Medulla oblongata (tissue), 1 donor: Measurements from ENCODE around the gene ERBB3.
"Not testable (repeated sequence)": the region's sequence is repeated elsewhere in the genome, so short reads cannot be mapped to it uniquely, and the experiment has no call there.

ENCODE experiments used
- DNase-seq: peaks from one replicate; pipeline ENCODE4 v3.0.0-alpha.2; 2015; ENCODE audit errors: extremely low spot score

Gene ERBB3

DNA sequence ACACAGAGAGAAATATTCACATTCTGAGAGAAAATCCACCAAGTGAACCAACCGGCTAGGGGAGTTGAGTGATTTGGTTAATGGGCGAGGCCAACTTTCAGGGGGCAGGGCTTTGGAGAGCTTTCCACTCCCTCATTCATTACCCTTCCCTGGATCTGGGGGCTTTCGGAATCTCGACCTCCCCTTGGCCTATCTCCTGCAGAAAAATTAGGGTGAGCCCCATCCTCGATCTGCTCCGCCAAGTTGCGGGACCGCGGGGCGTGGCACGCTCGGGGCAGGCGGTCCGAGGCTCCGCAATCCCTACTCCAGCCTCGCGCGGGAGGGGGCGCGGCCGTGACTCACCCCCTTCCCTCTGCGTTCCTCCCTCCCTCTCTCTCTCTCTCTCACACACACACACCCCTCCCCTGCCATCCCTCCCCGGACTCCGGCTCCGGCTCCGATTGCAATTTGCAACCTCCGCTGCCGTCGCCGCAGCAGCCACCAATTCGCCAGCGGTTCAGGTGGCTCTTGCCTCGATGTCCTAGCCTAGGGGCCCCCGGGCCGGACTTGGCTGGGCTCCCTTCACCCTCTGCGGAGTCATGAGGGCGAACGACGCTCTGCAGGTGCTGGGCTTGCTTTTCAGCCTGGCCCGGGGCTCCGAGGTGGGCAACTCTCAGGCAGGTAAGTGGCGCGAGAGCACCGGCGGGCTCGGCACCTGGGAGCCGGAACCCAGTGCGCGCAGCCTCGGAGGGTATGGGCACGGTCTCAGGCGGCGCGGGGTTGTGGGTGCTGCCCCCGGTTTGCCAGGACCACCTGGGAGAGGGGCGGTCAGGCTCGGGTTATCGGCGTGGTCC lies at the start of gene ERBB3:
TSS of gene ERBB3 (plus strand) at position 443 of the 833 bp plus-strand sequence. CDS start at position 579, 136 bp downstream.
- peak; percentile 76 for DNase-seq

DNA sequence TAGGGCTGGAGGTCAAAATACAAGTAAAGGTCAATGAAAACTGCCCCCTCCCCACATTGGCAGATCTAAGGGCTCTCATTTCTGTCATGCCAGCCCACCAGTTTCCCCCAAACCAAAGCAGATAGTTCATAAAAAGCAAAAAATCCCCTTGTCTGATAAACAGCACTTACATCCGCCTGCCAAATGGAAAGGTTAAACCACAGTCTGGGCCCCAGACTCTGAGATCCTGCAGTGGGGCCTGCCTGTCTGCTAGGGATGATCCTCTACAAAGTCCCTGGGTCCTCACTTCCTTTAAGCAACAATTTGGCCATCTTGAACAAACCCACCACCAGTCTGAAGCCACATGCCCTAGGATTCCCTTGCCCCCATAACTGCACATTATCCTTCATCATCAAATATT lies 48.0 kb upstream of the ERBB3 start:
- DNase-seq, result no peak

DNA sequence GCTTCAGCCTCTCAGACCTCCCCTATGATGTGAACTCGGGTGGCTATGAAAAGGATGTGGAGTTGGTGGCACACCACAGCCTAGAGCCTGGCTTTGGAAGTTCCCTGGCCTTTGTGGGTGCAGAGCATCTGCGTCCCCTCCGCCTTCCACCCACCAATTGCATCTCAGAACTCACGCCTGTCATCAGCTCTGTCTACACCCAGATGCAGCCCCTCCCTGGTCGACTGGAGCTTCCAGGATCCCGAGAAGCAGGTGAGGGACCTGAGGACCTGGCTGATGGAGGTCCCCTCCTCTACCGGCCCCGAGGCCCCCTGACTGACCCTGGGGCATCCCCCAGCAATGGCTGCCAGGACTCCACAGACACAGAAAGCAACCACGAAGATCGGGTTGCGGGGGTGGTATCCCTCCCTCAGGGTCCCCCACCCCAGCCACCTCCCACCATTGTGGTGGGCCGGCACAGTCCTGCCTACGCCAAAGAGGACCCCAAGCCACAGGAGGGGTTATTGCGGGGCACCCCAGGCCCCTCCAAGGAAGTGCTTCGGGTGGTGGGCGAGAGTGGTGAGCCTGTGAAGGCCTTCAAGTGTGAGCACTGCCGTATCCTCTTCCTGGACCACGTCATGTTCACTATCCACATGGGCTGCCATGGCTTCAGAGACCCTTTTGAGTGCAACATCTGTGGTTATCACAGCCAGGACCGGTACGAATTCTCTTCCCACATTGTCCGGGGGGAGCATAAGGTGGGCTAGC lies 45.2 kb upstream of the ERBB3 start:
- no peak for DNase-seq

DNA sequence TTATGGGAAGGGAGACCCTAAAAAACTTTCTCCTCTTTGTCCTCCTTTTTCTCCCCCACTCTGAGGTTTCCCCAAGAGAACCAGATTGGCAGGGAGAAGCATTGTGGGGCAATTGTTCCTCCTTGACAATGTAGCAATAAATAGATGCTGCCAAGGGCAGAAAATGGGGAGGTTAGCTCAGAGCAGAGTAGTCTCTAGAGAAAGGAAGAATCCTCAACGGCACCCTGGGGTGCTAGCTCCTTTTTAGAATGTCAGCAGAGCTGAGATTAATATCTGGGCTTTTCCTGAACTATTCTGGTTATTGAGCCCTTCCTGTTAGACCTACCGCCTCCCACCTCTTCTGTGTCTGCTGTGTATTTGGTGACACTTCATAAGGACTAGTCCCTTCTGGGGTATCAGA lies 42.8 kb upstream of the ERBB3 start:
- DNase-seq, result no peak

DNA sequence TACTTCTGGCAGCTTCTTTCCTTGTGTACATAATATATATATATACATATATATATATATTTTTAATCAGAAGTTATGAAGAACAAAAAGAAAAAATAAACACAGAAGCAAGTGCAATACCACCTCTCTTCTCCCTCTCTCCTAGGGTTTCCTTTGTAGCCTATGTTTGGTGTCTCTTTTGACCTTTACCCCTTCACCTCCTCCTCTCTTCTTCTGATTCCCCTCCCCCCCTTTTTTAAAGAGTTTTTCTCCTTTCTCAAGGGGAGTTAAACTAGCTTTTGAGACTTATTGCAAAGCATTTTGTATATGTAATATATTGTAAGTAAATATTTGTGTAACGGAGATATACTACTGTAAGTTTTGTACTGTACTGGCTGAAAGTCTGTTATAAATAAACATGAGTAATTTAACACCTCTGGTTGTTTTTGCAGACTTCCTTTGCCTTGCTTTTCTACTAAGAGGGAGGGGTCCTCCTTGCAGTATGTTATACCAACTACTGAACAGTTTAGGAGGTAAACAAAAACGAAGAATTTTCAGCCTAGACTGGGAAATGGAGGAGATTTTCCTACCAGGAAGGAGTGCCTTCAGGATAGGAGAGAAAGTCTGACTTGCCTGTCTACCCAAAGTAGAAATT lies 41.8 kb upstream of the ERBB3 start:
- DNase-seq, result no peak

DNA sequence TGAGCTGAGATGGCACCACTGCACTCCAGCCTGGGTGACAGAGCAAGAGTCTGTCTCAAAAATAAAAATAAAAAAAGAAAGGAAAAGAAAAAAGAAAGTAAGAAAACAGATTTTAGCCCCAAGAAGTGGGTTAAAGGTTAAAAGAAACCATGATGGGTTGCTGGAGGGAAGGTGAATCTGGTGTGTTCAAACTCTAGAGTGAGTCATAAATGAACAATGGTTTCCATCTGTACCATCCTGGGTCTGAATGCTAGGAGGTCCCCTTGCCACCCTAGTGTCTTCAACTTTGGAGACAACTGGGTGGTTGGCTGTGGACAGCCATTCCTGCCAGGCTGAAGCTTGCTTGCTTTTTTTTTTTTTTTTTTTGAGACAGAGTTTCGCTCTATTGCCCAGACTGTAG lies 39.8 kb upstream of the ERBB3 start:
- DNase-seq, result no peak

DNA sequence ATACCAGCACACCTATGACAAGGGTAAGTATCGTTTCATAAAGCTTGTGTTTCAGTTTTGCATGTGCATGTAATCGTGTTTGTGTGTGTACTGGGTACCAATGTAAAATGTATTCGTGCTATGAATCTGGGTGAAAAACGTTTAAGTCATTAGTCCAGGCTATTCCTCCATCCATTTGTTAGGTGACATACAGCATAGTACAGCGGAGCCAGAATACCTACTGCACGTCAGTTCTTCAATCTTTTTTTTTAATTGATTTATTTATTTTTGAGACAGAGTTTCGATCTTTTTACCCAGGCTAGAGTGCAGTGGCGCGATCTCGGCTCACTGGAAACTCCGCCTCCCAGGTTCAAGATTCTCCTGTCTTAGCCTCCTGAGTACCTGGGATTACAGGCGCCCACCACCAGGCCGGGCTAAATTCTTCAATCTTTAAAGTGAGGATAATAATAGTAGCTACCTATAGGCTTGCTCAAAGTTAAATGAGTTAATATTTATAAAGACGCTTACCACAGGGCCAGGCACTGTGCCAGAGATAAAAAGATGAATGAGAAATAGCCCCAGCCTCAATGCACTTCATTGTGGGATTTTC lies 38.9 kb upstream of the ERBB3 start:
- peak; percentile 5 for DNase-seq

DNA sequence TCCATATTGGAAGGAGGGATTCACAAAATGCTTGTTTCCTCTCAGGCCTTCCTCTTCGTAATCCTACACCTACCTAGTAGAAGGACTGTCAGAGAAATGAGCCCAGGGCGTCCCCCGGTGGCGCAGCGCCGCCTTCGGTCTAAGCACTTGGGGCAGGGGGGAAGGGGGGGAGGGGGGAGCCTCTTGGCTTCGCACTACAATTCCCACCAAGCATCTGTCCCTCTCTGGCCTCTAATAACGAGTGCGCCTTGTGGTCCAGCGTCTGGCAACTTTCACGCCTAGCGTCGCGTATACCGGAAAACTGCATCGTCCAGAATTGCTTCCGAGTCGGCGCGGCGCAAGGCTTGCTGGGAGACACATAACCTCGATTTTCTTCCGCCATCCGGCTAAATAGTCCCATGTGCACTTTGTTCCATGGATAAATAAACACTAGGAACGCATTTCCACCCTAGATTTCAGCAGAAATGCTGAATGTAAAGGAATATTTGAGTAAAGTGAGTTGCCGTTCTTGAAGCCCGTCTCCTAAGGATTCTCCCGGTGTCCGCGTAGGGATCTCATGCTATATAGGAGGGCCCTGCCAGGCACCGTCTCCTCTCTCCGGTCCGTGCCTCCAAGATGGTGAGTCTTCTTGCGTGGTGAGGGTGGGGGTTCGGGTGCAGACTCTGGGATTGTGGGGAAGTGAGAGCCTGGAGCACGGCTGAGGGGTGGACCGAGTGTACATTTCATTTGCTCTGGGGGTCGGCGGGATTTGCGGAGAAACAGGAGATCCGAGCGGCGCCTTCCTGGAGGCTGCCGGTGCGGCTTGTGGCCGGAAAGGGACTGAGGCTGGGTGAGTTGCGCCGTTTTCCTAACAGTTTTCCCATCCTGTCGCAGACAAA lies 38.2 kb upstream of the ERBB3 start, which contains the start of gene RPS26:
TSS of gene RPS26 (plus strand) at position 367 of the 878 bp plus-strand sequence. CDS start at position 616, 249 bp downstream.
- peak; percentile 98 for DNase-seq

DNA sequence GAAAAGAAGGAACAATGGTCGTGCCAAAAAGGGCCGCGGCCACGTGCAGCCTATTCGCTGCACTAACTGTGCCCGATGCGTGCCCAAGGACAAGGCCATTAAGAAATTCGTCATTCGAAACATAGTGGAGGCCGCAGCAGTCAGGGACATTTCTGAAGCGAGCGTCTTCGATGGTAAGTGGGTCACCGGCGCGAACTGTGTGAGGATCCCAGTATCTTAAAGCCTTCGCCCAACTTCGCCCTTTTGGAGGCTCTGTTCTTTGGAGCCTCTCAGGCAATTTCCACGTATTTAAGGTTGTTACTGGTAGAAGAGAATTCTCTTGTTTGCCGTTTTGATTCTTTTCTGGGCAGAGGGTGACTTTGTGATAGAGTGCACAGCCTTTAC lies 37.5 kb upstream of the ERBB3 start:
- not testable (repeated sequence) for DNase-seq

DNA sequence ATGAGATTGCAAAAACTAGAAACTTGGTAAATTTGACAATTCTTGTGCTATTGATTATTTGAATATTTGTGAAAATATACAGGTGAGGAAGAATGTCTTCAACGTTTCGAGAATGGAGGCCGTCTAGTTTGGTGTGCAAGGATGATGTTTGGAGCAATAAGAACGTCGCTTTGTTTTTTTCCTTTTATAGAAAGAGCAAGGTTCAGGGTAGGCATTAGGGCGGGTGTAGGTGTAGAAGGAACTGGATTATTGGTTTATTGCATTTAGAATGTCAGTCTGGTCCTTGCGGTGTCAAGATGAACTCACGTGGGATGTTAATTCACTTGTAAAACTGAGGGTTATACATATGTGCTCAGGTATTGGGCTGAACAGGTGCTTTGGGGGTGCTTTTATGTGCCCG lies 37.1 kb upstream of the ERBB3 start:
- DNase-seq, result no peak

DNA sequence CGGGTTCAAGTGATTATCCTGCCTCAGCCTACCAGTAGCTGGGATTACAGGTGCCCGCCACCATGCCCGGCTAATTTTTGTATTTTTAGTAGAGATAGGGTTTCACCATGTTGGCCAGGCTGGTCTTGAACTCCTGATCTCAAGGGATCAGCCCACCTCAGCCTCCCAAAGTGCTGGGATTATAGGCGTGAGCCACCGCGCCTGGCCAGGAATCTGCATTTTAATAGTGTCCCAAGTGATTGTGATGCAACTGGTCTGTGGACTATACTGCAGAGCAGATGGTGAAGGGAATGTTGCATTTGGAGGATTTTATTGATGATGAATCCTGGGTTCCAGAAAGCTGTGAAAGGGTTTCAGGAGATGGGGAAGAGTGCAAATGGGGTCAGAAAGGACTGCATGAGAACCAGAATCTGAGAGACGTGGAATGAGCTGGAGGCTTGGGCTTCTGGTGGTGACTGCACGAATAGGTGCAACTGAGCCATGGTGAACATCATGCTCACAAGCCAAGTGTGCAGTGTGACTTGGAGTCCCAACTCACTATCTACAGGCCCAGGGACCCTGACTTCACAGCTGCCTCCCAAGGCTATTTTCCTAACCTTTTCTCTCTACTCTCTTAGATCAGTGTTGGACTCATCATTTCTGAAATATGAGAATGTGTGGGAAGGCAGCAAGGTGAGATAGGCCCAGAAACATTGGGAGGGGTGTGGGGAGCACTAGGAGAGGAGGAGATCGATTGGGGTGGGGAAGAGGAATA lies 33.8 kb upstream of the ERBB3 start:
- DNase-seq, result no peak

DNA sequence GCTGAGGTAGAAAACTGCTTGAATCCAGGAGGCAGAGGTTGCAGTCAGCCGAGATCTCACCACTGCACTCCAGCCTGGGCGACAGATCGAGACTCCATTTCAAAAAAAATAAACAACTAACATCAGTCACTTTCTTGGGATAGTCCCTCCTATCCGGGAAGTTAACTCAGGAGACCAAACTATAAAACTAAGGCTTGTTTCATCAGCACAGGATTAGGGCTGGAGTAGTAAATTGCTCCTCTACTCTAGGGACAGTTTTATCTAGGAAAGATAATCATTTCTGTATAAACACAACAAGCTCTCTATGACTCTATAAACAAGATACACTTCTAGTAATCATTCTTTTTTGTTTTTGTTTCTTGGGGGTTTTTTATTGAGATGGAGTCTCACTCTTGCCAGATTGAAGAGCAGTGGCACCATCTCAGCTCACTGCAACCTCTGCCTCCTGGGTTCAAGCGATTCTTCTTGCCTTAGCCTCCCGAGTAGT lies 26.5 kb upstream of the ERBB3 start:
- DNase-seq, result no peak

DNA sequence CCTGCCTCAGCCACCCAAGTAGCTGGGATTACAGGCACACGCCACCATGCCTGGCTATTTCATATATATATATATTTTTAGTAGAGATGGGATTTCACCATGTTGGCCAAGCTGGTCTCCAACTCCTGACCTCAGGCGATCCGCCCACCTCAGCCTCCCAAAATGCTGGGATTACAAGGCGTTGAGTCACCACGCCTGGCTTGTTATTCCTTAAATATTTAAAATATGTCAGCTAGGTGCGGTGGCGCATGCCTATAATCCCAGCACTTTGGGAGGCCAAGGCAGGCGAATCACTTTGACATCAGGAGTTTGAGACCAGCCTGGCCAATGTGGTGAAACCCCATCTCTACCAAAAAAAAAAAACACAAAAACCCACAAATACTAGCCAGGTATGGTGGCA lies 20.0 kb upstream of the ERBB3 start:
- DNase-seq, result not testable (repeated sequence)

DNA sequence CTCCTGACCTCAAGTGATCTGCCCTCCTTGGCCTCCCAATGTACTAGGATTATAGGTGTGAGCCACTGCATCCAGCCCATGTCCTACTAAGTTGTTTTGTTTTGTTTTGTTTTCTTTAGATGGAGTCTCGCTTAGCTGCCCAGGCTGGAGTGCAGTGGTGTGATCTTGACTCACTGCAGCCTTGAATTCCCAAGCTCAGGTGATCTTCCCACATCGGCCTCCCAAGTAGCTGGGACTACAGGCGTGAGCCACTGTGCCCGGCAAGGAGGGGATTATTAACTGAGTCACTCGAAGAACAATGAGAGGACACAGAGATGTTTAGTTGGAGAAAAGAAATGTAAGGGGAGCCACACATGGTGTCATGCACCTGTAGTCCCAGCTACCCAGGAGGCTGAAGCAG lies 18.0 kb upstream of the ERBB3 start:
- no peak for DNase-seq

DNA sequence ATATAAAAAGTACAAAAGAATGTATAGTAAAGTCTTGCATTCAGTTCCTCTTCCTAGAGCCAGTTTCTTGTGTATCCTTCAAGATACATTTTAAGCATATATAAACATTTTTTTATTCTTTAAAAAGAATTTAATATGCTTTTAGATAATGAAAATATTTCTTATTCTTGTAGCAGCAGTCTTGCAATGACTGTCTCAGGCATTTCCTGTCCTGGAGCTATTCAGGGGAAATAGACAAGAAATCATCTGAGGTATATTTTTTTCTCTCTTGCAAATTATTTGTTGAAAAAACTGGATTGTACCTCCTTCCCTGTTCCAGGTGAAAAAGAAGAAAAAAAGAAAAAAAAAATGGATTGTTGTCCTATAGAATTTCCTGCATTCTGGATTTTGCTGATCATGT lies 17.0 kb upstream of the ERBB3 start:
- no peak for DNase-seq

DNA sequence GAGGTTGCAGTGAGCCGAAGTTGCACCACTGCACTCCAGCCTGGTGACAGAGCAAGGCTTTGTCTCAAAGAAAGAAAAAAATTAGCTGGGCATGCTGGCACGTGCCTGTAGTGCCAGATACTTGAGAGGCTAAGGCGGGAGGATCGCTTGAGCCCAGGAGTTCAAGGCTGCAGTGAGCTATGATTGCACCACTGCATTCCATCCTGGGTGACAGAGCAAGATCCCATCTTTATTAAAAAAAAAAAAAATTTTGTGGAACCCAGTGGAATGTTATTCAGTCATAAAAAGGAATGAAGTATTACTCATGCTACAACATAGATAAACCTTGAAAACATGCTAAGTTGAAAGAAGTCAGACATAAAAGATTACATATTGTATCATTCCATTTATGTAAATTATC lies 8.3 kb upstream of the ERBB3 start:
- DNase-seq, result no peak

DNA sequence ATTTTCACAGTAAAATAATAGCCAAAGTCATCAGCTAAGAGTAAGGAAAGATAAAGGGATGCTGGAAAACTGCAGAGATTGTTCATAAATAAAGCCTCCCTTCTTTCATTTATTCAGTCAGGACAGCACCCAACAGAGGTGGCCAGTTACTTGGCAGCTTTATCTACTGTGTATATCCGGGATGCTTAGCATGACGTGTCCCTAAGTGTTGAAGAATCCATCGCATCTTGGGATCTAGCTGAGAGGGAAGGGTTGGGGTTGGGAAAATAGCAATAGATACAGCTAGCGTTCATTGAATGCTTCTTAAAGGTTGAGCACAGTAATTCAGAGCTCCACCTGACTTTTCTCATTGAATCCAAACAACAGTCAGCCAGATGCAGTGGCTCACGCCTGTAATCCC lies 5.6 kb upstream of the ERBB3 start:
- DNase-seq, result no peak

DNA sequence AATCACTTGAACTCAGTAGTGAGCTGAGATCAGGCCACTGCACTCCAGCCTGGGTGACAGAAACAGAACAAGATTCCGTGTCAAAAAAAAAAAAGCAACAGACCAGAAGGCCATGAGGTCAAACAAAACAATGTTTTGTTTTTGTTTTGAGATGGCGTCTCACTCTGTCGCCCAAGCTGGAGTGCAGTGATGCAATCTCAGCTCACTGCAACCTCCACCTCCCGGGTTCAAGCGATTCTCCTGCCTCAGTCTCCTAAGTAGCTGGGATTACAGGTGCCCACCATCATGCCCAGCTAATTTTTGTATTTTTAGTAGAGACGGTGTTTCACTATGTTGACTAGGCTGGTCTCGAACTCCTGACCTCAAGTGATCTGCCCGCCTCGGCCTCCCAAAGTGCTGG lies 2.0 kb upstream of the ERBB3 start:
- not testable (repeated sequence) for DNase-seq

DNA sequence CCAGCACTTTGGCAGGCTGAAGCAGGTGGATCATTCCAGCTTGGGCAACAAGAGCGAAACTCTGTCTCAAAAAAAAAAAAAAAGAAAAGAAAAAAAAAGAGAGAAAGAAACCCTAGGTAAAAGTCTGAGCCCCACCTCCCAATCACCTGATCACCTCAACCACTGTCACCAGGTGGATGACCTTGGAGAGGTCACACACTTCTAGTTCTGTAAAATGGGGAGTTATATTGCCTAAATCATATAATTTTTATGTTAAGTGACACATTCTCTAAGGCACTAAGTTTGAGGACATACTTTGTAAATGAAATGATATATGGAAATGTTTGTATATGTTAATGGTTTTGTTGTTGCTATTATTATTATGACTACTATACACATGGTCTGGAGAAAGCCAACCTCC lies 1.5 kb upstream of the ERBB3 start:
- no peak for DNase-seq
